ENCODE measurements around the gene UBE2L3. TPM values are rescaled to one million over a fixed set of nuclear protein-coding genes. Genes with fewer than 3 reads are reported as not detected.
A peak's percentile ranks its signal among the peaks of the same experiment; 100 is the strongest.

Gene UBE2L3
- total and polyA plus RNA-seq, 10 of the 15 experiments (the other 5 are each of a cell fraction or from before 2014, with no cell fraction given) = 55.7 to 168 (median 113) TPM

GRCh38 chr22:21657360-21658032 lies 90.0 kb downstream of the UBE2L3 start (continued):
- TF ChIP-seq TBL1XR1 (IDR thresholded peaks at IDR 0.05; ENCODE audit: low read depth, low read length) (no peak), EZH2 (IDR thresholded peaks at IDR 0.05; ENCODE audit: borderline replicate concordance, control insufficient read depth, low read depth, low read length) (no peak), PML (IDR thresholded peaks at IDR 0.05; ENCODE audit: low read length) (no peak), MAX (IDR thresholded peaks at IDR 0.05; ENCODE audit: low read depth, low read length) (peak; percentile 52; the same call in 1 of the 2 replicates), RELA (IDR thresholded peaks at IDR 0.05; ENCODE audit: borderline replicate concordance, partially characterized antibody) (no peak), SIX5 (IDR thresholded peaks at IDR 0.05; ENCODE audit: low read depth, low read length, severe bottlenecking) (no peak), POLR2AphosphoS5 (IDR thresholded peaks at IDR 0.05; ENCODE audit: low read length) (no peak), DPF2 (IDR thresholded peaks at IDR 0.05) (0 out of 2 replicates have a peak, but pooled peaks have one; percentile 49), NRF1 (conservative IDR thresholded peaks at IDR 0.05; ENCODE audit: low read depth, low read length) (peak; percentile 34; the same call in 1 of the 2 replicates)

DNA sequence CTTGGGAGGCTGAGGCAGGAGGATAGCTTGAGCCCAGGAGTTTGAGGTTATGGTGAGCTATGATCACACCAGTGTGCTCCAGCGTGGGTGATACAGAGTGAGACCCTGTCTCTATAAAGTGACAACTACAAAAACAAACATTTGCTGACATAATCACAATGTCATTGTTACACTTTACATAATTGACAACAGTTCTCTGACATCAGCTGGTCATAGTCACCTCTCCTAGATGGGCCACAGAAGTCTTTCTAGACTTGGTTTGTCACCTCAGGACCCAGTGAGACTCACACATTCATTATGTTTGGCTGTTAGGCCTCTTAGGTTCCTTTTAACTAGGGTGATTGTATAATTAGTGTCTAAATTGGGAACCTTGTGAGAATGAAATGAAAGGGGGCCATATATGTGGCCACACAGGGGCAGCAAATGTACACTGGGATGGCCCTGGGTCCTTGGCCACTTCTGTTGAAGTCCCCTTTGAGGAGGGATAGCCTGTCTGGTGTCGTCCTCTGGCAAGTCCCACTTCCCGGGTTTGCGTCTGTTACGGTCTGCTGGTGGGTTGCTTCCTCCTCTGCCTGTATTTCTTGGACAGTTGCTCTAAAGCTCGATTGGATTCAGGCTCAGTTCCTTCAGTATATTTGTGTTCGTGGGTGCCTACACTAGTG lies 92.5 kb downstream of the UBE2L3 start:
- in situ Hi-C loops (cut with MboI) (no loop called here), intact Hi-C loops (cut with micrococcal nuclease; ENCODE audit: unreplicated experiment) (no loop called here)
- no peaks in the 10 kb centered on the region for H4K20me1 ChIP-seq (ENCODE audit: control insufficient read depth, insufficient read depth)
- no peak overlapping the region for H3K9ac ChIP-seq (ENCODE audit: control insufficient read depth, insufficient read depth, low read length)
- no peaks in the 10 kb centered on the region for H3K27me3 ChIP-seq (replicated peaks in 1 of 2; ENCODE audit: control insufficient read depth in 2 of 2, insufficient read depth in 2 of 2, low read length in 1 of 2)
- DNase-seq (ENCODE audit: low read depth, low spot score) (no peak), ATAC-seq (no peak), FAIRE-seq (no peak)
- no peaks in the 10 kb centered on the region for H3K9me3 ChIP-seq (replicated peaks; ENCODE audit: control insufficient read depth, insufficient read depth, low read length)
- WGBS (ENCODE audit: insufficient coverage, insufficient replicate concordance, low lambda C conversion rate, missing lambda C conversion rate) = 51% methylated on average over 7 of the region's 7 CpGs
- POLR2A ChIA-PET = interaction anchor here (0.8 kb wide), 1 partner anchor 11 kb away, joined by 3 read pairs; no protein-coding TSS in a partner anchor
- SMC1A ChIA-PET (ENCODE audit: uncharacterized antibody, unreplicated experiment) = interaction anchor here (0.6 to 1.1 kb wide), 2 partner anchors 13 to 277 kb away, joined by 3 read pairs; no protein-coding TSS in a partner anchor
- H3K36me3 ChIP-seq (ENCODE audit: control insufficient read depth in 2 of 2, insufficient read depth in 2 of 2, low read length in 1 of 2) = no peaks in the 10 kb centered on the region
- BruUV-seq (replicated peaks) = no TSS peak
- CTCF ChIA-PET = no interaction called here
- no peaks in the 10 kb centered on the region for H3K4me1 ChIP-seq (ENCODE audit: control insufficient read depth, insufficient read depth, low read length)
- no peak overlapping the region for H2AFZ ChIP-seq (ENCODE audit: control insufficient read depth, low read depth, low read length)
- H3K27ac ChIP-seq (ENCODE audit: control insufficient read depth, insufficient read depth) = no peak overlapping the region
- H3K79me2 ChIP-seq (ENCODE audit: control insufficient read depth, insufficient read depth, low read length) = no peaks in the 10 kb centered on the region
- TF ChIP-seq ZZZ3 (IDR thresholded peaks at IDR 0.05; ENCODE audit: control insufficient read depth, insufficient read length, low read depth) (no peak), RAD21 (IDR thresholded peaks at IDR 0.05; ENCODE audit: insufficient read depth, low read depth, low read length) (0 out of 2 replicates have a peak, but pooled peaks have one; percentile 6)
- TF ChIP-seq, protein P1, sequence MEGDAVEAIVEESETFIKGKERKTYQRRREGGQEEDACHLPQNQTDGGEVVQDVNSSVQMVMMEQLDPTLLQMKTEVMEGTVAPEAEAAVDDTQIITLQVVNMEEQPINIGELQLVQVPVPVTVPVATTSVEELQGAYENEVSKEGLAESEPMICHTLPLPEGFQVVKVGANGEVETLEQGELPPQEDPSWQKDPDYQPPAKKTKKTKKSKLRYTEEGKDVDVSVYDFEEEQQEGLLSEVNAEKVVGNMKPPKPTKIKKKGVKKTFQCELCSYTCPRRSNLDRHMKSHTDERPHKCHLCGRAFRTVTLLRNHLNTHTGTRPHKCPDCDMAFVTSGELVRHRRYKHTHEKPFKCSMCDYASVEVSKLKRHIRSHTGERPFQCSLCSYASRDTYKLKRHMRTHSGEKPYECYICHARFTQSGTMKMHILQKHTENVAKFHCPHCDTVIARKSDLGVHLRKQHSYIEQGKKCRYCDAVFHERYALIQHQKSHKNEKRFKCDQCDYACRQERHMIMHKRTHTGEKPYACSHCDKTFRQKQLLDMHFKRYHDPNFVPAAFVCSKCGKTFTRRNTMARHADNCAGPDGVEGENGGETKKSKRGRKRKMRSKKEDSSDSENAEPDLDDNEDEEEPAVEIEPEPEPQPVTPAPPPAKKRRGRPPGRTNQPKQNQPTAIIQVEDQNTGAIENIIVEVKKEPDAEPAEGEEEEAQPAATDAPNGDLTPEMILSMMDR (IDR thresholded peaks at IDR 0.05 in 2 of 3, conservative IDR thresholded peaks at IDR 0.05 in 1 of 3; ENCODE audit: control insufficient read depth in 2 of 3, extremely low read depth in 1 of 3, insufficient read depth in 1 of 3, low read depth in 3 of 3, low read length in 3 of 3) = no peak
- RAD21 ChIA-PET (ENCODE audit: unreplicated experiment) = interaction anchor here (0.9 kb wide), 1 partner anchor 13 kb away, joined by 3 read pairs; no protein-coding TSS in a partner anchor
- no peak overlapping the region for H3K4me3 ChIP-seq
- no peak overlapping the region for H3K4me2 ChIP-seq (ENCODE audit: control insufficient read depth, insufficient read depth)
